B cell (primary cell): Measurements from ENCODE around the gene HELLS. TPM values are rescaled to one million over a fixed set of nuclear protein-coding genes. Genes with fewer than 3 reads are reported as not detected.

Source experiments
- ATAC-seq: fragments of 200-7000 bp; cut with Tn5 transposase; one replicate; pipeline ENCODE4 v1.10.0; 2021; ENCODE audit warnings: low read depth, mild to moderate bottlenecking, moderate number of reproducible peaks, moderate library complexity
- CTCF ChIA-PET: fragments of 350-600 bp; sonication (Branson Sonifier 250); formaldehyde crosslinking; loops from one replicate; lab custom pipeline; 2021; ENCODE audit warnings: antibody characterized with exemption, inconsistent platforms; lab: Charles Lee
- POLR2A ChIA-PET: fragments of 350-600 bp; sonication (Branson Sonifier 250); formaldehyde crosslinking; loops from one replicate; lab custom pipeline; 2021; ENCODE audit warnings: antibody characterized with exemption; lab: Charles Lee
- DNase-seq: peaks from one replicate; pipeline ENCODE4 v3.0.0; 2013
- H2AFZ ChIP-seq: 2 replicates; pipeline ENCODE4 v1.6.1; 2012; ENCODE audit warnings: mild to moderate bottlenecking, low read depth, low read length; ENCODE audit not compliant: insufficient read depth, poor library complexity, severe bottlenecking
- H3K27ac ChIP-seq, 2 donors: 1 replicate in 1 of 2; 2 replicates in 1 of 2; pipeline ENCODE4 v1.5.1; 2012 to 2013; ENCODE audit warnings: low read length in 2 of 2, mild to moderate bottlenecking in 2 of 2, moderate library complexity in 1 of 2
- H3K27me3 ChIP-seq, 4 experiments: fragments of 200-600 bp in 1 of 4; sonication (generic) in 1 of 4; replicated peaks in 1 of 4; 1 replicate in 2 of 4; 2 replicates in 2 of 4; pipeline versions ENCODE4 v1.6.1 to v1.7.0; 2013 to 2016; ENCODE audit warnings: low read length in 3 of 4, mild to moderate bottlenecking in 2 of 4, mixed read lengths in 1 of 4, moderate library complexity in 1 of 4; ENCODE audit not compliant: insufficient read depth in 4 of 4, control insufficient read depth in 3 of 4; ENCODE audit errors: control extremely low read depth in 1 of 4
- H3K36me3 ChIP-seq, 2 experiments: replicated peaks in 1 of 2; 1 replicate in 1 of 2; 2 replicates in 1 of 2; pipeline versions ENCODE4 v1.6.1 to v1.7.1; 2013; ENCODE audit warnings: low read length in 1 of 2; ENCODE audit not compliant: insufficient read depth in 2 of 2, control insufficient read depth in 1 of 2; ENCODE audit errors: control extremely low read depth in 1 of 2, extremely low read depth in 1 of 2
- H3K4me1 ChIP-seq, 2 donors: fragments of 200-600 bp in 1 of 2; sonication (generic) in 1 of 2; 1 replicate in 1 of 2; 2 replicates in 1 of 2; pipeline versions ENCODE4 v1.5.1 to v1.6.1; 2013 to 2017; ENCODE audit warnings: low read length in 2 of 2; ENCODE audit not compliant: control insufficient read depth in 2 of 2, insufficient read depth in 2 of 2
- H3K4me2 ChIP-seq: replicated peaks from 2 replicates; pipeline ENCODE3; 2012; ENCODE audit warnings: mild to moderate bottlenecking, low read depth, low read length; ENCODE audit not compliant: poor library complexity, severe bottlenecking
- H3K4me3 ChIP-seq, 5 experiments: fragments of 200-600 bp in 1 of 5; sonication (generic) in 1 of 5; 1 replicate in 3 of 5; 2 replicates in 2 of 5; pipeline versions ENCODE4 v1.5.1 to v1.7.0; 2011 to 2016; ENCODE audit warnings: low read length in 4 of 5, mild to moderate bottlenecking in 4 of 5, low read depth in 2 of 5, control low read depth in 1 of 5, moderate library complexity in 1 of 5; ENCODE audit not compliant: insufficient read depth in 1 of 5; ENCODE audit errors: control extremely low read depth in 1 of 5, extremely low read depth in 1 of 5
- H3K79me2 ChIP-seq: fragments of 200-600 bp; sonication (generic); one replicate; pipeline ENCODE4 v1.6.0; 2016; ENCODE audit warnings: low read length; ENCODE audit not compliant: control insufficient read depth, insufficient read depth
- H3K9ac ChIP-seq: fragments of 200-600 bp; sonication (generic); 2 replicates; pipeline ENCODE4 v1.6.1; 2017; ENCODE audit warnings: mild to moderate bottlenecking, low read length, moderate library complexity
- H3K9me3 ChIP-seq, 3 donors: one replicate each; pipeline versions ENCODE4 v1.6.1 to v1.7.1; 2013; ENCODE audit warnings: low read length in 2 of 3; ENCODE audit not compliant: control insufficient read depth in 2 of 3, insufficient read depth in 1 of 3; ENCODE audit errors: control extremely low read depth in 1 of 3
- H4K20me1 ChIP-seq: 2 replicates; pipeline ENCODE4 v1.6.0; 2012; ENCODE audit warnings: mild to moderate bottlenecking, low read length; ENCODE audit not compliant: insufficient read depth, control insufficient read depth, poor library complexity, severe bottlenecking
- H3K27ac Mint-ChIP-seq: one replicate; pipeline ENCODE4 v1.8.0; 2021; ENCODE audit warnings: mixed read lengths
- H3K27me3 Mint-ChIP-seq: one replicate; pipeline ENCODE4 v1.8.0; 2021; ENCODE audit warnings: mixed read lengths
- H3K4me1 Mint-ChIP-seq: one replicate; pipeline ENCODE4 v1.8.0; 2021; ENCODE audit warnings: mixed read lengths
- H3K4me3 Mint-ChIP-seq: one replicate; pipeline ENCODE4 v1.8.0; 2021; ENCODE audit warnings: mixed read lengths
- H3K9me3 Mint-ChIP-seq: one replicate; pipeline ENCODE4 v1.8.0; 2022; ENCODE audit warnings: mixed read lengths; ENCODE audit not compliant: insufficient read depth
- EZH2 ChIP-seq: IDR thresholded peaks from 2 replicates; pipeline ENCODE4 v1.6.1; 2012; ENCODE audit warnings: borderline replicate concordance, low read depth, mild to moderate bottlenecking, moderate library complexity, low read length; ENCODE audit not compliant: insufficient read depth, poor library complexity, severe bottlenecking
- WGBS: methylation state at CpG from one replicate; pipeline ENCODE4 v1.1.5; 2013; ENCODE audit warnings: missing lambda C conversion rate; ENCODE audit not compliant: insufficient coverage; 5-methylcytosine and 5-hydroxymethylcytosine counted together
- intact Hi-C: fragments of 100-400 bp; cut with micrococcal nuclease; formaldehyde crosslinking; loops from one replicate; pipeline ENCODE4 v1.10.0; 2022
- polyA plus RNA-seq: library from polyadenylated mRNA; depleted of rRNA; stranded (reverse); fragments of >200 nt; gene quantifications from 2 replicates; pipeline ENCODE4 v1.2.3, GENCODE V29; 2012
- total RNA-seq, 2 donors: library from RNA; stranded (reverse); fragments of 120-200 nt in 1 of 2; gene quantifications; 1 replicate in 1 of 2; 2 replicates in 1 of 2; pipeline versions ENCODE4 v1.2.3 to v1.2.4, GENCODE V29; 2013 to 2022
- TF ChIP-seq, protein P1 (sequence below): fragments of 200-600 bp; IDR thresholded peaks from one replicate; pipeline ENCODE4 v1.8.0; 2022; ENCODE audit warnings: antibody characterized with exemption, mild to moderate bottlenecking

Gene HELLS
- total and polyA plus RNA-seq, 2 donors (not counting 1 experiment from before 2014, with no cell fraction given), result 6.2 to 27.4 TPM

DNA sequence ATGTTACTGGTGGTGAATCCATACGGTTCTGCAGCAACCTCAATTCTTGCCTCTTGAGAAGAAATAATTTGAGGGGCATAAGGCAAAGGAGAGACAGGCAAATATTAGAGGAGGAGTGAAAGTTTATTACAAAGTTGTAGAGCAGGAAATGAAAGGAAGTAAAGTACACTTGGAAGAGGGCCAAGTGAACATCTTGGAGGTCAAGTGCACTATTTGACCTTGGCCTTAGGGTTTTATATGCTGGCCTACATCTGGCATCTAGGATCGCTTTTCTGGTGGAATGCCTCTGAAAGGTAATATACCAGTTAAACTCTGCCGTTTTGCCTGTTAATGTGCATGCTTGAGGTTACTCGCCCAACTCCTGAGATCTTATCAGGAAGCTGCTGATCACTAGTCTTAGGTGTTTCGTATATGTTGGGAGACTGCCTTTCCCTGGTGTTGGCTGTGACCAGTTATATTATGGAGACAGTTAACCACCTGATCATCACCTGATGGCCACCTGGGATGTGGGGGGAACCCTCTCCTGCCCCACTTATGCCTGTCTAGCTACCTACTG lies 71.9 kb downstream of the HELLS start:
- H3K27ac ChIP-seq, result no peak overlapping the region
- intact Hi-C loops, result no loop called here
- no peaks in the 10 kb centered on the region for H3K4me1 Mint-ChIP-seq
- CTCF ChIA-PET, result no interaction called here
- no peak for TF ChIP-seq EZH2
- TF ChIP-seq, protein P1, sequence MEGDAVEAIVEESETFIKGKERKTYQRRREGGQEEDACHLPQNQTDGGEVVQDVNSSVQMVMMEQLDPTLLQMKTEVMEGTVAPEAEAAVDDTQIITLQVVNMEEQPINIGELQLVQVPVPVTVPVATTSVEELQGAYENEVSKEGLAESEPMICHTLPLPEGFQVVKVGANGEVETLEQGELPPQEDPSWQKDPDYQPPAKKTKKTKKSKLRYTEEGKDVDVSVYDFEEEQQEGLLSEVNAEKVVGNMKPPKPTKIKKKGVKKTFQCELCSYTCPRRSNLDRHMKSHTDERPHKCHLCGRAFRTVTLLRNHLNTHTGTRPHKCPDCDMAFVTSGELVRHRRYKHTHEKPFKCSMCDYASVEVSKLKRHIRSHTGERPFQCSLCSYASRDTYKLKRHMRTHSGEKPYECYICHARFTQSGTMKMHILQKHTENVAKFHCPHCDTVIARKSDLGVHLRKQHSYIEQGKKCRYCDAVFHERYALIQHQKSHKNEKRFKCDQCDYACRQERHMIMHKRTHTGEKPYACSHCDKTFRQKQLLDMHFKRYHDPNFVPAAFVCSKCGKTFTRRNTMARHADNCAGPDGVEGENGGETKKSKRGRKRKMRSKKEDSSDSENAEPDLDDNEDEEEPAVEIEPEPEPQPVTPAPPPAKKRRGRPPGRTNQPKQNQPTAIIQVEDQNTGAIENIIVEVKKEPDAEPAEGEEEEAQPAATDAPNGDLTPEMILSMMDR, result no peak
- no peaks in the 10 kb centered on the region for H3K9me3 ChIP-seq
- H3K36me3 ChIP-seq, result no peaks in the 10 kb centered on the region
- no peaks in the 10 kb centered on the region for H3K27me3 Mint-ChIP-seq
- H3K9me3 Mint-ChIP-seq, result no peaks in the 10 kb centered on the region
- WGBS, result 92% methylated on average over 3 of the region's 5 CpGs
- H3K9ac ChIP-seq, result no peak overlapping the region
- no peak overlapping the region for H3K27ac Mint-ChIP-seq
- no peaks in the 10 kb centered on the region for H3K79me2 ChIP-seq
- no peak overlapping the region for H3K4me3 ChIP-seq
- ATAC-seq (no peak), DNase-seq (no peak)
- POLR2A ChIA-PET, result no interaction called here
- H3K4me2 ChIP-seq, result no peak overlapping the region
- H3K27me3 ChIP-seq, result no peaks in the 10 kb centered on the region
- H3K4me1 ChIP-seq, result no peaks in the 10 kb centered on the region
- no peak overlapping the region for H2AFZ ChIP-seq
- no peak overlapping the region for H3K4me3 Mint-ChIP-seq
- no peaks in the 10 kb centered on the region for H4K20me1 ChIP-seq

DNA sequence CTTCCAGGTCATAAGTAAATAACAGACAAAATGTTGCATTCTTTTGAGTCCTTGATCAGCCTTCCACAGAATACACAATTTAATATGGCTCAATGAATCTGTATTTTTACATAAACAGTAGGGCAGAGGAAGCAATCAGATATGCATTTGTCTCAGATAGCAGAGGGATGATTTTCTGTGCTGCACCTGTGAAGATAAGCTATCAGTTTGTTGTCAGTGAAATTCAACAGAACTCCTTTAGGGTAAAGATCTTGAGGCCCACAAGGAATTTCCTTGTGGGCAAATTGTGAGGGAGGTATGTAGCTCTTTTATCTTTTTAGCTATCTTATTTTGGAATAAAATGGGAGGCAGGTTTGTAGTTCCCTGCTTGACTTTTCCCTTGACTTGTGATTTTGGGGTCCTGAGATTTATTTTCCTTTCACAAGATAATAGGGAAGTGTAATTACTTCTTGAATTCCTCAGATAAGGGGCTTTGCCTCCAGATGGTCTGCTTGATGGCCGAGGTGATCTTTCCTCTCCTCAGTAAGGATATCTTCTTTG lies 77.1 kb downstream of the HELLS start:
- POLR2A ChIA-PET, result no interaction called here
- no CpG with 5 or more reads among the region's 1 CpG for WGBS
- no peak for DNase-seq
- no peaks in the 10 kb centered on the region for H4K20me1 ChIP-seq
- H3K4me1 ChIP-seq, result no peaks in the 10 kb centered on the region
- H3K27ac Mint-ChIP-seq, result no peak overlapping the region
- no peaks in the 10 kb centered on the region for H3K36me3 ChIP-seq
- no peaks in the 10 kb centered on the region for H3K9me3 Mint-ChIP-seq
- H3K27me3 ChIP-seq, result no peaks in the 10 kb centered on the region
- no peak overlapping the region for H2AFZ ChIP-seq
- no peak overlapping the region for H3K27ac ChIP-seq
- H3K27me3 Mint-ChIP-seq, result no peaks in the 10 kb centered on the region
- ATAC-seq, result no peak
- H3K79me2 ChIP-seq, result no peaks in the 10 kb centered on the region
- no peak overlapping the region for H3K4me2 ChIP-seq
- no peaks in the 10 kb centered on the region for H3K9me3 ChIP-seq
- H3K4me3 Mint-ChIP-seq, result no peak overlapping the region
- H3K4me1 Mint-ChIP-seq, result no peaks in the 10 kb centered on the region
- CTCF ChIA-PET, result no interaction called here
- intact Hi-C loops, result no loop called here
- TF ChIP-seq, protein P1, result no peak
- TF ChIP-seq EZH2, result no peak
- H3K4me3 ChIP-seq, result no peak overlapping the region
- no peak overlapping the region for H3K9ac ChIP-seq
